Osteoblast (primary cell): ENCODE data around the gene PSD4. TPM values are rescaled to one million over a fixed set of nuclear protein-coding genes. Genes with fewer than 3 reads are reported as not detected.

Experiments used
- DNase-seq: peaks from one replicate; pipeline ENCODE4 v3.0.0; 2011; ENCODE audit warnings: low spot score, mixed read lengths; ENCODE audit not compliant: insufficient read length; ENCODE audit errors: missing footprints
- H2AFZ ChIP-seq: 2 replicates; pipeline ENCODE4 v1.6.0; 2011; ENCODE audit warnings: mild to moderate bottlenecking, low read length
- H3K27ac ChIP-seq: 2 replicates; pipeline ENCODE4 v1.5.1; 2011; ENCODE audit warnings: mild to moderate bottlenecking, low read depth, low read length, moderate library complexity
- H3K27me3 ChIP-seq: 2 replicates; pipeline ENCODE4 v1.6.0; 2012; ENCODE audit warnings: mild to moderate bottlenecking, control low read depth, inconsistent platforms, low read length, moderate library complexity; ENCODE audit not compliant: insufficient read depth
- H3K36me3 ChIP-seq: 2 replicates; pipeline ENCODE4 v1.5.1; 2011; ENCODE audit warnings: mild to moderate bottlenecking, low read length, control low read depth, moderate library complexity; ENCODE audit not compliant: insufficient read depth
- H3K4me1 ChIP-seq: 2 replicates; pipeline ENCODE4 v1.5.1; 2011; ENCODE audit warnings: mild to moderate bottlenecking, low read length, control low read depth, moderate library complexity; ENCODE audit not compliant: insufficient read depth
- H3K4me2 ChIP-seq: 2 replicates; pipeline ENCODE4 v1.6.0; 2011; ENCODE audit warnings: mild to moderate bottlenecking, low read length; ENCODE audit not compliant: insufficient read depth
- H3K4me3 ChIP-seq: fragments of 200-600 bp; sonication (generic); 3 replicates; pipeline ENCODE4 v1.5.1; 2012; ENCODE audit warnings: mild to moderate bottlenecking, low read length, inconsistent platforms; ENCODE audit not compliant: insufficient read depth
- H3K79me2 ChIP-seq: 2 replicates; pipeline ENCODE4 v1.6.0; 2012; ENCODE audit warnings: mild to moderate bottlenecking, low read length, control low read depth, inconsistent platforms; ENCODE audit not compliant: insufficient read depth
- H3K9me3 ChIP-seq: 2 replicates; pipeline ENCODE4 v1.5.1; 2011; ENCODE audit warnings: low read depth, low read length, control low read depth
- H4K20me1 ChIP-seq: 2 replicates; pipeline ENCODE4 v1.6.0; 2012; ENCODE audit warnings: mild to moderate bottlenecking, low read length, control low read depth; ENCODE audit not compliant: insufficient read depth
- CTCF ChIP-seq: IDR thresholded peaks from 2 replicates; pipeline ENCODE4 v1.5.1; 2011; ENCODE audit warnings: mild to moderate bottlenecking, low read depth, low read length, moderate library complexity; ENCODE audit errors: extremely low read depth
- total RNA-seq: library from RNA; depleted of rRNA; stranded (reverse); fragments of >200 nt; gene quantifications from 2 replicates; pipeline ENCODE4 v1.2.3, GENCODE V29; 2012

The PSD4 gene
- total RNA-seq, 1 donor = 1.8 TPM

GRCh38 chr2:113216891-113217454 is 43.2 kb downstream of the PSD4 start:
- Histone ChIP-seq H4K20me1 (no peaks in the 10 kb centered on the region), H3K27me3 (no peaks in the 10 kb centered on the region), H3K4me1 (peaks cover 30% of the 10 kb centered on the region), H3K9me3 (no peaks in the 10 kb centered on the region), H3K27ac (peak overlapping the region; percentile 2), H3K4me3 (no peak overlapping the region), H3K36me3 (no peaks in the 10 kb centered on the region), H3K79me2 (no peaks in the 10 kb centered on the region), H3K4me2 (no peak overlapping the region), H2AFZ (peak overlapping the region; percentile 51)
- DNase-seq = peak; percentile 84
- TF ChIP-seq CTCF = no peak

- H3K4me3 ChIP-seq = no peak overlapping the region
- H3K4me1 ChIP-seq = peaks cover 30% of the 10 kb centered on the region
- H4K20me1 ChIP-seq = no peaks in the 10 kb centered on the region
- H3K79me2 ChIP-seq = no peaks in the 10 kb centered on the region
- no peaks in the 10 kb centered on the region for H3K36me3 ChIP-seq
- peak overlapping the region; percentile 2 for H3K27ac ChIP-seq
- H3K4me2 ChIP-seq = no peak overlapping the region
- H3K27me3 ChIP-seq = no peaks in the 10 kb centered on the region
- H3K9me3 ChIP-seq = no peaks in the 10 kb centered on the region
- no peak for TF ChIP-seq CTCF
- H2AFZ ChIP-seq = peak overlapping the region; percentile 51
- DNase-seq = peak; percentile 39
Measured at GRCh38 chr2:113217455-113218282, 43.9 kb downstream of the PSD4 start.

- H3K4me2 ChIP-seq = no peak overlapping the region
- DNase-seq = peak; percentile 68
- no peak for TF ChIP-seq CTCF
Measured at GRCh38 chr2:113218283-113219091, 44.7 kb downstream of the PSD4 start.

GRCh38 chr2:113219092-113219441 is 45.3 kb downstream of the PSD4 start:
- Histone ChIP-seq H2AFZ (no peak overlapping the region), H3K4me2 (no peak overlapping the region), H3K36me3 (no peaks in the 10 kb centered on the region), H3K4me1 (peaks cover 30% of the 10 kb centered on the region), H3K9me3 (no peaks in the 10 kb centered on the region), H3K79me2 (no peaks in the 10 kb centered on the region), H3K4me3 (no peak overlapping the region), H3K27ac (peak overlapping the region; percentile 45), H3K27me3 (no peaks in the 10 kb centered on the region), H4K20me1 (no peaks in the 10 kb centered on the region)
- DNase-seq = peak; percentile 30
- no peak for TF ChIP-seq CTCF

More at GRCh38 chr2:113218283-113219091, 44.7 kb downstream of the PSD4 start:
- peak overlapping the region; percentile 12 for H2AFZ ChIP-seq
- H3K27ac ChIP-seq = peak overlapping the region; percentile 45
- no peaks in the 10 kb centered on the region for H3K27me3 ChIP-seq
- H3K9me3 ChIP-seq = no peaks in the 10 kb centered on the region
- H3K4me1 ChIP-seq = peaks cover 30% of the 10 kb centered on the region
- H3K36me3 ChIP-seq = no peaks in the 10 kb centered on the region
- no peaks in the 10 kb centered on the region for H3K79me2 ChIP-seq
- H4K20me1 ChIP-seq = no peaks in the 10 kb centered on the region
- no peak overlapping the region for H3K4me3 ChIP-seq
